Measurements from ENCODE around the gene CFAP157. TPM values are rescaled to one million over a fixed set of nuclear protein-coding genes. Genes with fewer than 3 reads are reported as not detected.
A peak's percentile ranks its signal among the peaks of the same experiment; 100 is the strongest.

Gene CFAP157
- total RNA-seq, 1 donor from 2014 or later = 0.13 TPM

- DNase-seq (ENCODE audit: low read depth) = no peak
Measured at GRCh38 chr9:127692071-127692470, 14.7 kb upstream of the CFAP157 start.

- no peak for DNase-seq (ENCODE audit: low read depth)
Measured at GRCh38 chr9:127693143-127693542, 13.6 kb upstream of the CFAP157 start.

- DNase-seq (ENCODE audit: low read depth) = no peak
Measured at GRCh38 chr9:127693697-127694096, 13.1 kb upstream of the CFAP157 start.

GRCh38 chr9:127694890-127695720 is 11.7 kb upstream of the CFAP157 start:
- DNase-seq (ENCODE audit: low read depth) = peak; percentile 53

GRCh38 chr9:127697575-127697974 is 9.2 kb upstream of the CFAP157 start:
- peak; percentile 79 for DNase-seq (ENCODE audit: low read depth)

GRCh38 chr9:127698386-127698785 is 8.4 kb upstream of the CFAP157 start:
- no peak for DNase-seq (ENCODE audit: low read depth)

GRCh38 chr9:127698985-127699670 is 7.7 kb upstream of the CFAP157 start:
- peak; percentile 92 for DNase-seq (ENCODE audit: low read depth)

- no peak for DNase-seq (ENCODE audit: low read depth)
Measured at GRCh38 chr9:127700140-127700539, 6.6 kb upstream of the CFAP157 start.

GRCh38 chr9:127700594-127701255 is 6.1 kb upstream of the CFAP157 start:
- peak; percentile 74 for DNase-seq (ENCODE audit: low read depth)

- no peak for DNase-seq (ENCODE audit: low read depth)
Measured at GRCh38 chr9:127703289-127703946, 3.4 kb upstream of the CFAP157 start.

- peak; percentile 78 for DNase-seq (ENCODE audit: low read depth)
Measured at GRCh38 chr9:127705577-127706379, 1.0 kb upstream of the CFAP157 start.

- DNase-seq (ENCODE audit: low read depth) = no peak
Measured at GRCh38 chr9:127707766-127708165, 978 bp downstream of the CFAP157 start.

GRCh38 chr9:127708952-127709587 is 2.3 kb downstream of the CFAP157 start:
- DNase-seq (ENCODE audit: low read depth) = no peak

GRCh38 chr9:127710204-127710783 is 3.5 kb downstream of the CFAP157 start:
- no peak for DNase-seq (ENCODE audit: low read depth)

GRCh38 chr9:127711226-127711701 is 4.5 kb downstream of the CFAP157 start:
- no peak for DNase-seq (ENCODE audit: low read depth)

GRCh38 chr9:127711831-127712274 is 5.1 kb downstream of the CFAP157 start:
- DNase-seq (ENCODE audit: low read depth) = no peak

GRCh38 chr9:127712371-127712770 is 5.6 kb downstream of the CFAP157 start:
- DNase-seq (ENCODE audit: low read depth) = no peak

- no peak for DNase-seq (ENCODE audit: low read depth)
Measured at GRCh38 chr9:127712867-127713266, 6.1 kb downstream of the CFAP157 start.

- DNase-seq (ENCODE audit: low read depth) = no peak
Measured at GRCh38 chr9:127714020-127714750, 7.4 kb downstream of the CFAP157 start.
